ENCODE results near the gene IMPG2. TPM values are rescaled to one million over a fixed set of nuclear protein-coding genes. Genes with fewer than 3 reads are reported as not detected.

Gene IMPG2
- total RNA-seq, 2 experiments from 2014 or later, result 0.23 to 0.29 TPM

GRCh38 chr3:101300073-101300472 lies 20.3 kb downstream of the IMPG2 start:
- H3K4me1 Mint-ChIP-seq, result peaks cover 3% of the 10 kb centered on the region
- no peaks in the 10 kb centered on the region for H3K36me3 Mint-ChIP-seq

DNA sequence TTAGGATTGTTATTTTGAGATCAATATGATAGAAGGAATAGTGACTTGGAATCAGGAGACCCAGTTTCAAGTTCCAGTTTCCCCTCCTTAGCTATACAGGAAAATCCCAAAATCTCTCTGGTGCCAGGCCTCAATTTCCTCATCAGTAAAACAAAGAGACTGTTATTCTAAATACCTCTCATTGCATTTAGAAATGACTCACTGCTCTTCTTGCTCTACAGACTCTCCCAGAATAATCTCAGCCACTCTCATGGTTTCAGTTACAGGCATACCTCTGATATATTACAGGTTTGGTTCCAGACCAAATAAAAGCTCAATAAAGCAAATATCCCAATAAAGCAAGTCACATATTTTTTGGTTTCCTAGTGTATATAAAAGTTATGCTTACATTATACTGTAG lies 28.3 kb downstream of the IMPG2 start:
- no peak overlapping the region for H3K27ac Mint-ChIP-seq
- DNase-seq (no peak), ATAC-seq (no peak)
- no peak overlapping the region for H3K4me3 Mint-ChIP-seq
- no peaks in the 10 kb centered on the region for H3K4me1 Mint-ChIP-seq
- H3K27me3 Mint-ChIP-seq, result no peaks in the 10 kb centered on the region
- no peaks in the 10 kb centered on the region for H3K36me3 Mint-ChIP-seq
- CTCF ChIA-PET, result no interaction called here
- H3K9me3 Mint-ChIP-seq (ENCODE audit: low read depth), result peaks cover 6% of the 10 kb centered on the region

More at GRCh38 chr3:101300073-101300472, 20.3 kb downstream of the IMPG2 start:
- CTCF ChIA-PET, result no interaction called here
- Mint-ChIP-seq H3K27ac (no peak overlapping the region), H3K27me3 (no peaks in the 10 kb centered on the region), H3K4me3 (no peak overlapping the region), H3K9me3 (ENCODE audit: low read depth) (peaks cover 8% of the 10 kb centered on the region)
- ATAC-seq (no peak), DNase-seq (no peak)

GRCh38 chr3:101288294-101288693 lies 32.1 kb downstream of the IMPG2 start:
- no peak overlapping the region for H3K27ac Mint-ChIP-seq
- DNase-seq, result no peak
- no peaks in the 10 kb centered on the region for H3K4me1 Mint-ChIP-seq
- H3K36me3 Mint-ChIP-seq, result no peaks in the 10 kb centered on the region
- H3K9me3 Mint-ChIP-seq (ENCODE audit: low read depth), result peaks cover 3% of the 10 kb centered on the region
- no peaks in the 10 kb centered on the region for H3K27me3 Mint-ChIP-seq
- H3K4me3 Mint-ChIP-seq, result no peak overlapping the region
- no peak for ATAC-seq
- CTCF ChIA-PET, result no interaction called here

GRCh38 chr3:101284757-101285156 lies 35.6 kb downstream of the IMPG2 start:
- CTCF ChIA-PET, result no interaction called here
- Mint-ChIP-seq H3K36me3 (no peaks in the 10 kb centered on the region), H3K9me3 (ENCODE audit: low read depth) (peaks cover 3% of the 10 kb centered on the region)

GRCh38 chr3:101281521-101282030 lies 38.8 kb downstream of the IMPG2 start:
- Mint-ChIP-seq H3K9me3 (ENCODE audit: low read depth) (no peaks in the 10 kb centered on the region), H3K4me1 (no peaks in the 10 kb centered on the region), H3K4me3 (no peak overlapping the region), H3K27ac (no peak overlapping the region), H3K36me3 (no peaks in the 10 kb centered on the region), H3K27me3 (no peaks in the 10 kb centered on the region)
- CTCF ChIA-PET, result no interaction called here
- DNase-seq (no peak), ATAC-seq (no peak)

More at GRCh38 chr3:101284757-101285156, 35.6 kb downstream of the IMPG2 start:
- Mint-ChIP-seq H3K4me1 (no peaks in the 10 kb centered on the region), H3K27ac (no peak overlapping the region), H3K4me3 (no peak overlapping the region), H3K27me3 (no peaks in the 10 kb centered on the region)
- DNase-seq (no peak), ATAC-seq (no peak)

DNA sequence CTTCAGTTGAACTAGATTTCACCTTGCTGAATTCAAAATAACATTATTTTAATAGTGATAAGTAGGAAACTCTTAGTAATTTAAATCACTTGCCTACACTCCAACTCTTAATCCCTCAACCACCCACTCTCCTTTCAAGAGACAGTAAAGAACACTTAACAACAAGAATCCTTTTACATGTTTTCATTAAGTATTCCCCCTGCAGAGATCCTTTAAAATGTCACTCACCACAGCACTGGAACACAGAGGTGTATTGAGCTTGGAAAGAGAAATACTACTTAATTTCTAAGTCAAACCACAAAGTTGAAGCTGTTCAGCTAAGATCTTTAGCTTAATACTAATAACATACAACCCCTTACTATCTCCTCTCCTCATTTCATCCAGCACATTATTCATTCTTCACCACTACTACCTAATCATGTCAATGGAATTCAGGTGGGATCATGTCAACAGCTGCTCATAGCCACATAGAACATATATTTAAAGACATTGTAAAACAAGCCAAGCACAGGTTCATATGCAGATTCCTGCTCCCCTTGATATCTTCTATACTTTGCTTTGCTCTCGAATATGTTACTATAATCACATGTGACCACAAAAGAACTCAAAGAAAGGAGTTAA lies 40.5 kb downstream of the IMPG2 start:
- H3K9me3 Mint-ChIP-seq (ENCODE audit: low read depth), result no peaks in the 10 kb centered on the region
- H3K4me1 Mint-ChIP-seq, result no peaks in the 10 kb centered on the region
- CTCF ChIA-PET, result no interaction called here
- no peaks in the 10 kb centered on the region for H3K27me3 Mint-ChIP-seq
- H3K27ac Mint-ChIP-seq, result no peak overlapping the region
- DNase-seq, result no peak
- H3K36me3 Mint-ChIP-seq, result no peaks in the 10 kb centered on the region
- no peak for ATAC-seq
- no peak overlapping the region for H3K4me3 Mint-ChIP-seq

- no peak for ATAC-seq
- no peak overlapping the region for H3K4me3 Mint-ChIP-seq
- H3K4me1 Mint-ChIP-seq, result no peaks in the 10 kb centered on the region
- H3K9me3 Mint-ChIP-seq (ENCODE audit: low read depth), result no peaks in the 10 kb centered on the region
- CTCF ChIA-PET, result no interaction called here
- no peaks in the 10 kb centered on the region for H3K27me3 Mint-ChIP-seq
- H3K36me3 Mint-ChIP-seq, result no peaks in the 10 kb centered on the region
- no peak for DNase-seq
- no peak overlapping the region for H3K27ac Mint-ChIP-seq
Observed at GRCh38 chr3:101279162-101279561, 41.2 kb downstream of the IMPG2 start.

GRCh38 chr3:101278727-101279126 lies 41.6 kb downstream of the IMPG2 start:
- CTCF ChIA-PET, result no interaction called here
- Mint-ChIP-seq H3K9me3 (ENCODE audit: low read depth) (no peaks in the 10 kb centered on the region), H3K4me1 (no peaks in the 10 kb centered on the region), H3K4me3 (no peak overlapping the region), H3K27ac (no peak overlapping the region), H3K27me3 (no peaks in the 10 kb centered on the region), H3K36me3 (no peaks in the 10 kb centered on the region)
- DNase-seq (no peak), ATAC-seq (no peak)

DNA sequence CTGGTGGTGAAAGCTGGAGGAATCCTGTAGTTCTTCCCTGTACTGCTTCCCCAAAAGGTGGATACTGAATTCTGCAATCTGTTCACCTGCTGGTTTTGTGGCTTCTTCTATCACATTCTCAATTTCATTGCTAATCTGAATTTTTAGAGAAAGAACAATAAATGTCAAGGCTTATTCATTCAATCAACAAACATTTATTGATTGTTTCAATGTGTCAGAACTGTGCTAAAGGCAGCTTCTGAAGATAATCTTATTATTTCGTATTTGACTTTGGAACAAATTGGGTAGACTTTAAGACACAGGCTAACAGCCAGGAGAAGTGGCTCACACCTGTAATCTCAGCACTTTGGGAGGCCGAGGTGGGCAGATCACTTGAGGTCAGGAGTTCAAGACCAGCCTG lies 46.8 kb downstream of the IMPG2 start:
- Mint-ChIP-seq H3K27ac (no peak overlapping the region), H3K9me3 (ENCODE audit: low read depth) (no peaks in the 10 kb centered on the region), H3K4me1 (no peaks in the 10 kb centered on the region), H3K4me3 (no peak overlapping the region), H3K36me3 (peaks cover 6% of the 10 kb centered on the region), H3K27me3 (no peaks in the 10 kb centered on the region)
- ATAC-seq (no peak), DNase-seq (no peak)
- CTCF ChIA-PET, result no interaction called here

- no peaks in the 10 kb centered on the region for H3K27me3 Mint-ChIP-seq
- H3K27ac Mint-ChIP-seq, result no peak overlapping the region
- H3K9me3 Mint-ChIP-seq (ENCODE audit: low read depth), result no peaks in the 10 kb centered on the region
- H3K4me3 Mint-ChIP-seq, result no peak overlapping the region
- H3K36me3 Mint-ChIP-seq, result peaks cover 6% of the 10 kb centered on the region
- ATAC-seq (no peak), DNase-seq (no peak)
- CTCF ChIA-PET, result no interaction called here
- H3K4me1 Mint-ChIP-seq, result no peaks in the 10 kb centered on the region
Observed at GRCh38 chr3:101273156-101273555, 47.2 kb downstream of the IMPG2 start.

DNA sequence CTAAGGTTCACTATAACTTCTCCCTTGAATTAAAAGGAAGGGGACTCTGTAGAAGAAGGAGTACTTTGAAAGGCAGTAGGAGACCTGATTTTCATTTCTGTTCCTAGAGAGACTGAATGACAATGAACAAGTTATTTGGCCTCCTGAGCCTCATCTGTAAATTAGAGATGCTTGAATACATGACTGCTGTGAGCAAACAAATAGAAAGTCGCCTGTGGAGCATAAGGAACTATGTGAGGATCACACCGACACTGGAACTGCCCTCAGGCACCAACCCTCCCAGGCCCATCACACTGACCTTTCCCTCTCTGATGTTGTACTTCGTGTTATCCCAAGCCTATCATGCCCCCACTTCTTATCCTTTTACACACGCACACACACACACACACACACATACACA lies 48.6 kb downstream of the IMPG2 start:
- no peaks in the 10 kb centered on the region for H3K4me1 Mint-ChIP-seq
- no peak overlapping the region for H3K4me3 Mint-ChIP-seq

DNA sequence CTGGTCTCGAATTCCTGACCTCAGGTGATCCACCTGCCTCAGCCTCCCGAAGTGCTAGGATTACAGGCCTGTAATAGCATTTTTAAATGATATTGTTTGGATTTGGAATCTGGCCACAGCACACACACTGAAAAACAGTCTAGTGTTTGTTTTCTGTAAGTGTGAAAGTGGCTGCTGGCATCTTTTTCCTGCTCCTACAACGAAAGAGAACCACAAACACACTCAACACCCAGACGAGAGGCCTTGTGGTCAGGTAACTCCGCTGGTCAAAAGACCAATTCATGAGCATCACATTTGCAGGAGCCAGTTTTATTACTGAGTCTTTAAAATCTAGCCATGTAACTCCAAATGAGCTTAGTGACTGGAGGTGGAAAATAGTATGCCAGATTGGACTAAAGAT lies 50.2 kb downstream of the IMPG2 start:
- peaks cover 6% of the 10 kb centered on the region for H3K36me3 Mint-ChIP-seq
- H3K27me3 Mint-ChIP-seq, result no peaks in the 10 kb centered on the region
- H3K4me1 Mint-ChIP-seq, result no peaks in the 10 kb centered on the region
- ATAC-seq (no peak), DNase-seq (no peak)
- no peak overlapping the region for H3K27ac Mint-ChIP-seq
- H3K9me3 Mint-ChIP-seq (ENCODE audit: low read depth), result no peaks in the 10 kb centered on the region
- CTCF ChIA-PET, result no interaction called here
- H3K4me3 Mint-ChIP-seq, result no peak overlapping the region

More for the DNA sequence above, 48.6 kb downstream of the IMPG2 start:
- H3K9me3 Mint-ChIP-seq (ENCODE audit: low read depth), result no peaks in the 10 kb centered on the region
- ATAC-seq (no peak), DNase-seq (no peak)
- H3K27me3 Mint-ChIP-seq, result no peaks in the 10 kb centered on the region
- CTCF ChIA-PET, result no interaction called here
- H3K36me3 Mint-ChIP-seq, result peaks cover 6% of the 10 kb centered on the region
- no peak overlapping the region for H3K27ac Mint-ChIP-seq

GRCh38 chr3:101268971-101269671 lies 51.3 kb downstream of the IMPG2 start:
- ATAC-seq (no peak), DNase-seq (no peak)
- Mint-ChIP-seq H3K27me3 (no peaks in the 10 kb centered on the region), H3K27ac (no peak overlapping the region), H3K9me3 (ENCODE audit: low read depth) (no peaks in the 10 kb centered on the region), H3K36me3 (peaks cover 6% of the 10 kb centered on the region), H3K4me3 (no peak overlapping the region), H3K4me1 (no peaks in the 10 kb centered on the region)
- CTCF ChIA-PET, result no interaction called here

DNA sequence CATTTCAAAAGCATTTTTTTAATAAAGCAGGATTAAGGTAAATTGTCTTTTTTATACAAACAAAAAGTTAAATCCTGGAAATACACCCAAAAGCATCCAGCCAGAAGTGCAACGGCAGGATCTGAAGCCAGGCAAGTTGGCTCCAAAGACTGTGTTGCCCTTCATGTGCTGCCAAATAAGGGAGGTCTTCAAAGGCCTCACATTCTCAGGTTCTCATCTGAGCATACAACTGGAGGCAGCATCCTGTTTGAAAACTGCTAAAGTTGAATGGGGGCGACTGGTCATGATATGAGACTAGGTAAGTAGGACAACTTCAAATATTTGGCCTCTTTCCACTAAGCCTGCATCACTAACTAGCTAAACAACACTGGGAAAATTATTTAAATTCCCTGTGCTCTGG lies 52.2 kb downstream of the IMPG2 start:
- Mint-ChIP-seq H3K4me3 (no peak overlapping the region), H3K27me3 (no peaks in the 10 kb centered on the region), H3K9me3 (ENCODE audit: low read depth) (no peaks in the 10 kb centered on the region), H3K36me3 (peaks cover 10% of the 10 kb centered on the region), H3K27ac (no peak overlapping the region), H3K4me1 (no peaks in the 10 kb centered on the region)
- DNase-seq (no peak), ATAC-seq (no peak)
- CTCF ChIA-PET, result no interaction called here

Measured in activated CD8-positive, alpha-beta memory T cell treated with anti-CD3 and anti-CD28 coated beads, Interleukin-2, amount 10 ng/mL, durations not matched to agents 7 days and 5 days (primary cell).